HepG2 (cell line): ENCODE measurements around the gene C11orf24. TPM values are rescaled to one million over a fixed set of nuclear protein-coding genes. Genes with fewer than 3 reads are reported as not detected.
"Not testable (repeated sequence)": the region's sequence is repeated elsewhere in the genome, so short reads cannot be mapped to it uniquely, and the experiment has no call there.

ENCODE experiments used
- ATAC-seq: fragments of 200-7000 bp; cut with Tn5 transposase; 3 replicates; pipeline ENCODE4 v1.9.1; 2020; ENCODE audit warnings: mild to moderate bottlenecking, moderate library complexity
- BruUV-seq: library from RNA; stranded (reverse); fragments of 400-500 nt; replicated peaks from 2 replicates; lab custom pipeline; 2021; lab: Mats Ljungman, UMichigan
- CTCF ChIA-PET: fragments of 300-600 bp; formaldehyde crosslinking; extraction: SDS; loops from one replicate; lab custom pipeline; 2021; ENCODE audit warnings: low total read pairs, inconsistent platforms, low intra/inter-chr PET ratio; lab: Yijun Ruan, JAX
- POLR2A ChIA-PET: fragments of 350-600 bp; sonication (Branson Sonifier 250); formaldehyde crosslinking; loops from one replicate; lab custom pipeline; 2020; ENCODE audit warnings: antibody characterized with exemption, inconsistent platforms; lab: Yijun Ruan, JAX
- DNase-seq: peaks from one replicate; pipeline ENCODE4 v3.0.0-alpha.2; 2015; ENCODE audit warnings: low spot score
- FAIRE-seq: peaks from 3 replicates; lab custom pipeline; 2011; peaks lifted over from hg19 to GRCh38; lab: Jason Lieb, UNC
- H2AFZ ChIP-seq: one replicate; pipeline ENCODE4 v1.6.1; 2011; ENCODE audit warnings: low read length, inconsistent platforms
- H3K27ac ChIP-seq: fragments of 300-600 bp; 3 replicates; pipeline ENCODE4 v1.8.0; 2011; ENCODE audit warnings: mixed run types, mild to moderate bottlenecking, mixed read lengths, low read length, inconsistent platforms; ENCODE audit not compliant: insufficient read depth; ENCODE audit errors: extremely low read length
- H3K27me3 ChIP-seq, 2 experiments: fragments of 200-600 bp in 1 of 2; 2 replicates in 1 of 2; 3 replicates in 1 of 2; pipeline versions ENCODE4 v1.6.0 to v1.8.0; 2011; ENCODE audit warnings: low read length in 2 of 2, mild to moderate bottlenecking in 2 of 2, moderate library complexity in 2 of 2, inconsistent platforms in 1 of 2; ENCODE audit not compliant: insufficient read depth in 2 of 2, control insufficient read depth in 1 of 2
- H3K36me3 ChIP-seq, 2 experiments: fragments of 200-600 bp in 1 of 2; replicated peaks in 1 of 2; 2 replicates in 1 of 2; 3 replicates in 1 of 2; pipeline versions ENCODE4 v1.5.1 to v1.8.0; 2011; ENCODE audit warnings: low read length in 2 of 2, inconsistent platforms in 1 of 2; ENCODE audit not compliant: insufficient read depth in 2 of 2, control insufficient read depth in 1 of 2
- H3K4me1 ChIP-seq: 2 replicates; pipeline ENCODE4 v1.5.1; 2012; ENCODE audit warnings: low read length, inconsistent platforms; ENCODE audit not compliant: insufficient read depth
- H3K4me2 ChIP-seq: 2 replicates; pipeline ENCODE4 v1.6.0; 2011; ENCODE audit warnings: low read depth, low read length, inconsistent platforms
- H3K4me3 ChIP-seq, 3 experiments: fragments of 200-600 bp in 1 of 3; sonication (generic), shearing (Covaris generic) in 1 of 3; replicated peaks in 1 of 3; 2 replicates each; pipeline ENCODE4 v1.5.1; 2011 to 2016; ENCODE audit warnings: low read length in 3 of 3, inconsistent platforms in 2 of 3, low read depth in 2 of 3, mild to moderate bottlenecking in 2 of 3, control low read depth in 1 of 3, mixed read lengths in 1 of 3; ENCODE audit not compliant: insufficient read depth in 1 of 3
- H3K79me2 ChIP-seq: one replicate; pipeline ENCODE4 v1.6.1; 2011; ENCODE audit warnings: low read length, inconsistent platforms; ENCODE audit not compliant: insufficient read depth
- H3K9ac ChIP-seq: 2 replicates; pipeline ENCODE4 v1.6.0; 2011; ENCODE audit warnings: mild to moderate bottlenecking, low read depth, low read length, inconsistent platforms; ENCODE audit not compliant: insufficient read depth
- H3K9me3 ChIP-seq: 2 replicates; pipeline ENCODE4 v1.5.1; 2012; ENCODE audit warnings: mild to moderate bottlenecking, low read length
- H4K20me1 ChIP-seq: 2 replicates; pipeline ENCODE4 v1.6.0; 2011; ENCODE audit warnings: inconsistent platforms, mild to moderate bottlenecking, low read length, moderate library complexity; ENCODE audit not compliant: insufficient read depth
- BCLAF1 ChIP-seq: fragments of 450-650 bp; IDR thresholded peaks from 2 replicates; pipeline ENCODE4 v1.6.1; 2017; ENCODE audit warnings: mild to moderate bottlenecking
- CREB1 ChIP-seq, 2 experiments: fragments of 450-650 bp in 1 of 2; IDR thresholded peaks; 2 replicates each; pipeline ENCODE4 v1.6.1; 2016 to 2017; ENCODE audit warnings: control low read depth in 1 of 2, mild to moderate bottlenecking in 1 of 2, missing compliant biosample characterization in 1 of 2, missing genetic modification characterization in 1 of 2
- HBP1 ChIP-seq: IDR thresholded peaks from 2 replicates; pipeline ENCODE4 v1.6.1; 2016; ENCODE audit warnings: low read depth, control low read depth
- MNT ChIP-seq: fragments of 450-650 bp; IDR thresholded peaks from 2 replicates; pipeline ENCODE4 v1.6.1; 2016
- MXD4 ChIP-seq: IDR thresholded peaks from 2 replicates; pipeline ENCODE4 v1.6.1; 2016; ENCODE audit warnings: mild to moderate bottlenecking, missing biosample characterization, missing genetic modification reagents
- NFRKB ChIP-seq: fragments of 450-650 bp; IDR thresholded peaks from 2 replicates; pipeline ENCODE4 v1.6.1; 2017
- SMARCE1 ChIP-seq: fragments of 450-650 bp; IDR thresholded peaks from 2 replicates; pipeline ENCODE4 v1.6.1; 2017; ENCODE audit warnings: borderline replicate concordance
- THAP9 ChIP-seq: sonication (generic); formaldehyde crosslinking; IDR thresholded peaks from 2 replicates; pipeline ENCODE4; 2020; ENCODE audit warnings: missing genetic modification reagents, mild to moderate bottlenecking, borderline replicate concordance
- ZNF18 ChIP-seq: sonication (generic); formaldehyde crosslinking; IDR thresholded peaks from 2 replicates; pipeline ENCODE4 v1.8.0; 2022; ENCODE audit warnings: mild to moderate bottlenecking, missing genetic modification reagents; ENCODE audit not compliant: insufficient replicate concordance
- ZNF446 ChIP-seq: sonication (generic); formaldehyde crosslinking; IDR thresholded peaks from 2 replicates; pipeline ENCODE4 v1.5.0; 2020; ENCODE audit warnings: mild to moderate bottlenecking, missing genetic modification reagents
- ZNF451 ChIP-seq: sonication (generic); formaldehyde crosslinking; IDR thresholded peaks from 2 replicates; pipeline ENCODE4 v1.5.0; 2020; ENCODE audit warnings: mild to moderate bottlenecking, missing genetic modification reagents
- ZNF589 ChIP-seq: sonication (generic); formaldehyde crosslinking; conservative IDR thresholded peaks from 2 replicates; pipeline ENCODE4 v1.8.0; 2022; ENCODE audit warnings: mild to moderate bottlenecking, moderate library complexity, missing genetic modification reagents
- WGBS: methylation state at CpG from one replicate; pipeline ENCODE4 v1.1.6; 2017; ENCODE audit warnings: low lambda C conversion rate; 5-methylcytosine and 5-hydroxymethylcytosine counted together
- in situ Hi-C: cut with HindIII; loops from 2 replicates; pipeline ENCODE4 v1.10.0; 2017; ENCODE audit warnings: low pct_unique_long_range_greater_than_20kb; ENCODE audit not compliant: extremely low pct_ligation_motif_present
- intact Hi-C: fragments of 100-400 bp; cut with micrococcal nuclease; formaldehyde crosslinking; loops from one replicate; pipeline ENCODE4 v1.10.0; 2022; ENCODE audit not compliant: unreplicated experiment
- polyA plus RNA-seq, 8 experiments: library from polyadenylated mRNA; depleted of rRNA in 3 of 8; stranded (reverse) in 7 of 8; unstranded in 1 of 8; fragments of >200 nt; fragmentation: Illumina TruSeq in 4 of 8; extraction: Trizol in 4 of 8; gene quantifications; 2 replicates each; pipeline versions ENCODE4 v1.2.1 to v1.2.3, GENCODE V29; 2011 to 2016; ENCODE audit warnings: low read depth in 4 of 8, missing spikeins in 1 of 8, mixed read lengths in 1 of 8; ENCODE audit not compliant: insufficient read depth in 1 of 8
- total RNA-seq, 5 experiments: library from RNA; depleted of rRNA; stranded (reverse); fragments of >200 nt; fragmentation: Illumina TruSeq; extraction: Trizol; gene quantifications; 2 replicates each; pipeline ENCODE4 v1.2.3, GENCODE V29; 2016; ENCODE audit warnings: low read depth in 1 of 5

The C11orf24 gene
- total and polyA plus RNA-seq, 2 of the 13 experiments (the other 11 are each of a cell fraction or from before 2014, with no cell fraction given): 52.9 to 55.5 TPM

GRCh38 chr11:68287419-68287818 lies 15.6 kb upstream of the C11orf24 start (continued):
- TF ChIP-seq HBP1 (CRISPR knock-in tag) (no peak), BCLAF1 (no peak), ZNF451 (CRISPR knock-in tag) (no peak), CREB1 (IDR thresholded peaks at IDR 0.05) (no peak), CREB1 (CRISPR knock-in tag; IDR thresholded peaks at IDR 0.05) (no peak), ZNF589 (CRISPR knock-in tag) (no peak), NFRKB (no peak), ZNF446 (CRISPR knock-in tag) (no peak), MNT (no peak), THAP9 (CRISPR knock-in tag) (no peak), ZNF18 (CRISPR knock-in tag) (no peak), SMARCE1 (no peak), MXD4 (CRISPR knock-in tag) (no peak)

GRCh38 chr11:68284588-68284987 lies 12.8 kb upstream of the C11orf24 start:
- H3K4me1 ChIP-seq: peaks cover 14% of the 10 kb centered on the region
- H3K9ac ChIP-seq, intact Hi-C loops, H3K4me3 ChIP-seq, BruUV-seq, H2AFZ ChIP-seq, DNase-seq, H3K27me3 ChIP-seq, H3K4me2 ChIP-seq, H3K9me3 ChIP-seq, H3K36me3 ChIP-seq, in situ Hi-C loops, H4K20me1 ChIP-seq, H3K27ac ChIP-seq, H3K79me2 ChIP-seq, ATAC-seq, CTCF ChIA-PET, FAIRE-seq: not testable (repeated sequence)
- WGBS: 71% methylated on average over 3 of the region's 3 CpGs
- POLR2A ChIA-PET: interaction anchor here (1.0 to 1.1 kb wide), 3 partner anchors 12 to 13 kb away, joined by 3 to 5 read pairs (median 4); partner anchors contain the start of gene C11orf24
